ENCODE data around the gene TASP1. TPM values are rescaled to one million over a fixed set of nuclear protein-coding genes. Genes with fewer than 3 reads are reported as not detected.
A peak's percentile ranks its signal among the peaks of the same experiment; 100 is the strongest.

TASP1 gene
- total and polyA plus RNA-seq, 5 donors from 2014 or later: 9.5 to 19.0 (median 12.6) TPM

DNA sequence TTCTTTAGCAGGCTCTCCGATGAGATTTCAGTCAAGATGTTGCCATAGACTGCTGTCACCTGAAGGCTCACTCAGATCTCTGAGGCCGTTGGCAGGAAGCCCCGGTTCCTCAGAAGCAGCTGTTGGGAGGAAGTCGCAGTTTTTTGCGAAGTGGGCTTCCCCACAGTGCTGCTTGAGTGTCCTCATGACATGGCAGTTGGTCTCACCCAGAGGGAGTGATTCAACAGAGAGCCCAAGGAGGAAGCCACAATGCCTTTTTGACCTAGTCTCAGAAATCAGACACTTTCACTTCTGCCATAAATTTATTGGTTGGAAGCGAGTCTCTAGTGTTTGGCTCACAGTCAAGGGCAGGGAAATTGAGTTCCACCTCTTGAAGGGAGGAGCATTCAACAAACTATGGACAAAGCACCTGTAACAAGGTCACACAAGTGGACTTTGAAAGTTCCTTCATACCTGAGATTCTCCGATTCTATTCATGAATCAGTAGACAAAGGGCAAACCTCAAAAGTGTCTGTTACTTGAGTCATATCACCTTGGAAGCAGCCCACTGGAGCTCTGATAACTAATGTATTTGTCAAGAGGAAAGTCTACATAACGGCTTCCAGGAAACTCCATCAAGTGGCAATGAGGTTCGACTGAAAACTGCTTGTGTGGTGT, 208.3 kb downstream of the TASP1 start:
- H3K36me3 ChIP-seq (ENCODE audit: control insufficient read depth, insufficient read depth, low read length): peaks cover 18% of the 10 kb centered on the region
- Mint-ChIP-seq H3K27me3 (no peaks in the 10 kb centered on the region), H3K4me1 (peaks cover 0 to 2% (median 0%) of the 10 kb centered on the region in 4 donors), H3K4me3 (no peak overlapping the region), H3K9me3 (peaks cover 0 to 2% (median 0%) of the 10 kb centered on the region in 7 donors), H3K36me3 (peaks cover 36% of the 10 kb centered on the region), H3K27ac (no peak overlapping the region)
- no peaks in the 10 kb centered on the region for H3K4me1 ChIP-seq (ENCODE audit: control insufficient read depth, insufficient read depth, low read length, poor library complexity, severe bottlenecking)
- H3K27ac ChIP-seq (ENCODE audit: insufficient read depth, low read length, poor library complexity, severe bottlenecking): no peak overlapping the region
- H3K4me3 ChIP-seq (ENCODE audit: low read depth, low read length): no peak overlapping the region
- ATAC-seq (ENCODE audit: low read depth in 2 of 2): no peak
- DNase-seq: peak in 1 of 3 donors; percentile 51
- H3K9me3 ChIP-seq (ENCODE audit: control insufficient read depth in 2 of 2, low read length in 2 of 2): no peaks in the 10 kb centered on the region
- no peaks in the 10 kb centered on the region for H3K27me3 ChIP-seq (ENCODE audit: control insufficient read depth, insufficient read depth, low read length)

DNA sequence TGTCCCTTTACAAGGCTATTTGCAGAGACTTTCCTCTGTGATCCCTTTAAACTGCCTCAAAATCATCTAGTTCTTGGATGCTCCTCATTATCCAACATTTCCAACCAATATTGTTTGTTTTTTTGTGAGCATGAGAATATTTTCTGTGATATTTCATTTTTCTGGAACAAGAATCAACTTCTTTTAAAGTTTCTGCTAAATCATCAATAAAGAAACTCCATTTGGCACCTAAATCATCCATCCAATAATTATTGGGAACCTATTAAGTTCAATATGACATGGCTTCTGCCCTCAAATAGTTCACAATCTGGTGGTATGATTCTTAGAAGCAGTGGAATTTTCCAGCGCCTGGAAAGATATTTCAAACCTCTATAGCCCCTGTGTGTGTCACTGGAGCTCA, 210.0 kb downstream of the TASP1 start:
- no peak for ATAC-seq (ENCODE audit: low read depth in 2 of 2)
- Mint-ChIP-seq H3K9me3 (peaks cover 0 to 2% (median 0%) of the 10 kb centered on the region in 7 donors), H3K4me3 (no peak overlapping the region), H3K36me3 (peaks cover 26% of the 10 kb centered on the region), H3K4me1 (peaks cover 0 to 2% (median 0%) of the 10 kb centered on the region in 4 donors), H3K27ac (no peak overlapping the region), H3K27me3 (no peaks in the 10 kb centered on the region)
- Histone ChIP-seq H3K9me3 (ENCODE audit: control insufficient read depth in 2 of 2, low read length in 2 of 2) (no peaks in the 10 kb centered on the region), H3K27me3 (ENCODE audit: control insufficient read depth, insufficient read depth, low read length) (no peaks in the 10 kb centered on the region), H3K27ac (ENCODE audit: insufficient read depth, low read length, poor library complexity, severe bottlenecking) (no peak overlapping the region), H3K4me3 (ENCODE audit: low read depth, low read length) (no peak overlapping the region), H3K36me3 (ENCODE audit: control insufficient read depth, insufficient read depth, low read length) (peaks cover 18% of the 10 kb centered on the region), H3K4me1 (ENCODE audit: control insufficient read depth, insufficient read depth, low read length, poor library complexity, severe bottlenecking) (no peaks in the 10 kb centered on the region)
- no peak for DNase-seq

DNA sequence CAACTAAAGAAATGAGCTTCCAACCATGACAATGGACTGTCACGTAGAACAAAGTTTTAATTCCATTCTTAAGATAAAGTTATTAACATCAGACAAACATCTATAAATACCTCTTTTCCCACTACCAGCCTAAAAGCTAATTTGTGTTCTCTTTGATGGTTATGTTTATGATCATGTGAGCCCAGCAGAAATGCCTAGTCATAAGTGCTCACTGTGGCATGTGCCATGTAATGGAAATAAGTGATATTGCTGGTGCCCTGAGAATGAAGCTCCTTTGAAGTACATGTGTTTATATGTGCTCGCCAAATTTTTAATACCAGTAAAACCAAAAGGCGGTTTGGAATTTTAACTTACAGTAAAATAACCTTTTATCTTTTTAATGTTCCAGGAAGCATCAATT, 211.9 kb downstream of the TASP1 start:
- peaks cover 15% of the 10 kb centered on the region for H3K36me3 Mint-ChIP-seq
- H3K27ac Mint-ChIP-seq: no peak overlapping the region
- no peak overlapping the region for H3K4me3 ChIP-seq (ENCODE audit: low read depth, low read length)
- H3K36me3 ChIP-seq (ENCODE audit: control insufficient read depth, insufficient read depth, low read length): peaks cover 11% of the 10 kb centered on the region
- H3K9me3 Mint-ChIP-seq: peaks cover 0 to 2% (median 0%) of the 10 kb centered on the region in 7 donors
- no peaks in the 10 kb centered on the region for H3K27me3 ChIP-seq (ENCODE audit: control insufficient read depth, insufficient read depth, low read length)
- H3K4me1 ChIP-seq (ENCODE audit: control insufficient read depth, insufficient read depth, low read length, poor library complexity, severe bottlenecking): no peaks in the 10 kb centered on the region
- H3K27ac ChIP-seq (ENCODE audit: insufficient read depth, low read length, poor library complexity, severe bottlenecking): no peak overlapping the region
- H3K9me3 ChIP-seq (ENCODE audit: control insufficient read depth in 2 of 2, low read length in 2 of 2): no peaks in the 10 kb centered on the region
- ATAC-seq (ENCODE audit: low read depth in 2 of 2): no peak
- DNase-seq: no peak
- H3K4me1 Mint-ChIP-seq: peaks cover 0 to 2% (median 0%) of the 10 kb centered on the region in 4 donors
- no peaks in the 10 kb centered on the region for H3K27me3 Mint-ChIP-seq
- no peak overlapping the region for H3K4me3 Mint-ChIP-seq

DNA sequence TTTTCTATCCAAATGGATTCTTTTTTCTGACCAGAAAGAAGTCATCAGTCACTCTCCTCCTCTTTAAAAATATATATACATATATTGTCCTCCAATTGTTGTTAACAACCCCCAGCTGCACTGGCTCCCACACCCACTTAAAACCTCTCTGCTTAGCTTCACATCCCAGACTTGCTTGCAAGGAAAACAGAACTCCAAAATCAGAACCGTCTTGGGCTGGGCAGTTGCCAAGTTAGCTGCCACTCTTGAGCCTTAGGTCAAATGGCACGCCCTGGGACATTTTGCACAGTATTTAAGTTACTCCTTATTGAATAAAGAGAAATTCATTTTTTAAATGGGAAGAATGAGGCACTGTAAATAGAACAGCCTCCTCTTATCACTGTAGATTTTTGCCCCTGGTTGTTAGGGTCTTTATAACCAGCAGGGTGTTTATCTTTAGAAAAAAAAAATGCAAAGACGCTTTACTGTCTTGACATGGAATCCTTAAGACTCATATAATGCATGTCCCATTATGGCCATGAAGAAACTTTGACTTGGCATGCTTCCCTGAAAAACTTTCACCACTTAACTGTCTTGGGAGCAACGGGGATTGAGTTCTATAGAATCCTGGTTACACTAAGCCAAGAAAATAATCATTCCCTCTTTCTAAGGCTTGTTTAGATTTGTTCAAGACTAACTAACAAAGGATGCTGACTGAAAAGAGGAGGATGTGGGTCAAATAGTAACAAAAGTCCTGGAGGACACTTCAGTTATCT, 213.2 kb downstream of the TASP1 start:
- H3K9me3 Mint-ChIP-seq: no peaks in the 10 kb centered on the region

GRCh38 chr20:13424174-13424833, 214.4 kb downstream of the TASP1 start:
- Mint-ChIP-seq H3K4me3 (no peak overlapping the region), H3K27ac (no peak overlapping the region), H3K4me1 (peaks cover 0 to 3% (median 0%) of the 10 kb centered on the region in 4 donors), H3K9me3 (no peaks in the 10 kb centered on the region), H3K27me3 (no peaks in the 10 kb centered on the region), H3K36me3 (peaks cover 4% of the 10 kb centered on the region)
- Histone ChIP-seq H3K27ac (ENCODE audit: insufficient read depth, low read length, poor library complexity, severe bottlenecking) (no peak overlapping the region), H3K9me3 (ENCODE audit: control insufficient read depth in 2 of 2, low read length in 2 of 2) (no peaks in the 10 kb centered on the region), H3K36me3 (ENCODE audit: control insufficient read depth, insufficient read depth, low read length) (no peaks in the 10 kb centered on the region), H3K4me3 (ENCODE audit: low read depth, low read length) (no peak overlapping the region), H3K27me3 (ENCODE audit: control insufficient read depth, insufficient read depth, low read length) (no peaks in the 10 kb centered on the region), H3K4me1 (ENCODE audit: control insufficient read depth, insufficient read depth, low read length, poor library complexity, severe bottlenecking) (no peaks in the 10 kb centered on the region)
- DNase-seq (no peak), ATAC-seq (ENCODE audit: low read depth in 2 of 2) (no peak)

More for the DNA sequence above, 213.2 kb downstream of the TASP1 start:
- Histone ChIP-seq H3K27me3 (ENCODE audit: control insufficient read depth, insufficient read depth, low read length) (no peaks in the 10 kb centered on the region), H3K27ac (ENCODE audit: insufficient read depth, low read length, poor library complexity, severe bottlenecking) (no peak overlapping the region), H3K9me3 (ENCODE audit: control insufficient read depth in 2 of 2, low read length in 2 of 2) (no peaks in the 10 kb centered on the region), H3K4me1 (ENCODE audit: control insufficient read depth, insufficient read depth, low read length, poor library complexity, severe bottlenecking) (no peaks in the 10 kb centered on the region), H3K36me3 (ENCODE audit: control insufficient read depth, insufficient read depth, low read length) (peaks cover 10% of the 10 kb centered on the region), H3K4me3 (ENCODE audit: low read depth, low read length) (no peak overlapping the region)
- no peaks in the 10 kb centered on the region for H3K27me3 Mint-ChIP-seq
- no peak overlapping the region for H3K27ac Mint-ChIP-seq
- no peak for ATAC-seq (ENCODE audit: low read depth in 2 of 2)
- H3K4me1 Mint-ChIP-seq: peaks cover 0 to 3% (median 0%) of the 10 kb centered on the region in 4 donors
- no peak overlapping the region for H3K4me3 Mint-ChIP-seq
- no peak for DNase-seq
- peaks cover 10% of the 10 kb centered on the region for H3K36me3 Mint-ChIP-seq

DNA sequence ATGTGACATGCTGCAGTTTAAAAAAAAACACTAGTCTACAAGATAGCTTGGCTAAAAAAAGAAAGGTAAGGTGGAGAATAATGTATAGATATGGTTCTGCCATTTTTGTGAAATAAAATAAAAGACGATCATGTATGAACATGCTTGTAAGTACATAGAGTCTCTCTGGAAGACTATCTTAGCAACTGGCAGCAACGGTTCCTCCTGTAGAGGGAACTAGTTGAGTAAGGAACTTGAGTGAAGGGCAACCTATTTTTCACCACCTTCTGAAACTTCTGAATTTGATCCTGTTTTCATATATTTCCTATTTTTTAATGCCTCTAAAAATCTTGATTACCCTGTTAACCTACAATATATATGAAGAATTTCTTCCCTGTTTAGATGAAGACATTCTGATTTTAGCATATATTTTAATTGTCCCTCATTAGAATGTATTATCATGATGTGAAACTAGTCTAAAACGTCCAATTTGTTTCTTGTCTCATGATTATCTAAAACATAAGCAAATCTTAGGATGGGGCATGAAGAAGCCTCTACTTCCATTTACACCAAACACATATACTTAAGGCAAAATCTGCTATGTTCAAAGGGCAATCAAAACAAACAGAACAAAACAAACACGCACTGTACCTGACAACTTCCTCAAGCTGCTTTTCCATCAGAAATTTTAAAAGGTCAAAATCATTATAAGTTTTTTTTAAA, 215.1 kb downstream of the TASP1 start:
- H3K9me3 Mint-ChIP-seq: peaks cover 0 to 2% (median 0%) of the 10 kb centered on the region in 7 donors
- ATAC-seq (ENCODE audit: low read depth in 2 of 2): no peak

DNA sequence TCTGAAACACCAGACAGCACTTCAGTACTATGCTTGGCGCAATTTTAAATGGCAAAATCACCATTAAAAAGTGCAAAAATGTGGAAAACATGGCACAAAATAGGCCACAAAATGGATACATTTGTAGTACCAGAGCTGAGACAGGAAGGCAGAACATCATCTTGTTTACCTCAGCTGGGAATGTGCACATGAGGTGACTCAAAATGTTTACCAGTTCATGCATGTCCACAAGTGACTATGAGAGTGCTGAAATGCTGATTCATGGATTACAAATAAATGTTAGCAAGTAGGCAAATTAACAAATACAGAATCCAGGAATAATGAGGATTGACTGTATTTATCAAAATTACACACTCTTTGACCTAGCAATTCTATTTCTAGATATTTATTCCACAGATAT, 216.1 kb downstream of the TASP1 start:
- DNase-seq (no peak), ATAC-seq (ENCODE audit: low read depth in 2 of 2) (no peak)

More for the DNA sequence above, 215.1 kb downstream of the TASP1 start:
- DNase-seq: no peak
- Mint-ChIP-seq H3K36me3 (peaks cover 4% of the 10 kb centered on the region), H3K27ac (no peak overlapping the region), H3K4me3 (no peak overlapping the region), H3K27me3 (no peaks in the 10 kb centered on the region), H3K4me1 (peaks cover 0 to 3% (median 0%) of the 10 kb centered on the region in 4 donors)
- H3K4me1 ChIP-seq (ENCODE audit: control insufficient read depth, insufficient read depth, low read length, poor library complexity, severe bottlenecking): no peaks in the 10 kb centered on the region
- no peaks in the 10 kb centered on the region for H3K9me3 ChIP-seq (ENCODE audit: control insufficient read depth in 2 of 2, low read length in 2 of 2)
- no peak overlapping the region for H3K27ac ChIP-seq (ENCODE audit: insufficient read depth, low read length, poor library complexity, severe bottlenecking)
- no peaks in the 10 kb centered on the region for H3K36me3 ChIP-seq (ENCODE audit: control insufficient read depth, insufficient read depth, low read length)
- no peak overlapping the region for H3K4me3 ChIP-seq (ENCODE audit: low read depth, low read length)
- no peaks in the 10 kb centered on the region for H3K27me3 ChIP-seq (ENCODE audit: control insufficient read depth, insufficient read depth, low read length)

More for the DNA sequence above, 216.1 kb downstream of the TASP1 start:
- Histone ChIP-seq H3K27me3 (ENCODE audit: control insufficient read depth, insufficient read depth, low read length) (no peaks in the 10 kb centered on the region), H3K27ac (ENCODE audit: insufficient read depth, low read length, poor library complexity, severe bottlenecking) (no peak overlapping the region), H3K4me1 (ENCODE audit: control insufficient read depth, insufficient read depth, low read length, poor library complexity, severe bottlenecking) (no peaks in the 10 kb centered on the region), H3K9me3 (ENCODE audit: control insufficient read depth in 2 of 2, low read length in 2 of 2) (no peaks in the 10 kb centered on the region), H3K4me3 (ENCODE audit: low read depth, low read length) (no peak overlapping the region), H3K36me3 (ENCODE audit: control insufficient read depth, insufficient read depth, low read length) (no peaks in the 10 kb centered on the region)
- Mint-ChIP-seq H3K27ac (no peak overlapping the region), H3K36me3 (peaks cover 6% of the 10 kb centered on the region), H3K4me3 (no peak overlapping the region), H3K27me3 (no peaks in the 10 kb centered on the region), H3K9me3 (peaks cover 0 to 2% (median 0%) of the 10 kb centered on the region in 7 donors), H3K4me1 (peaks cover 0 to 3% (median 0%) of the 10 kb centered on the region in 4 donors)

Data from CD4-positive, CD25-positive, alpha-beta regulatory T cell (primary cell).